A673 (cell line): Measurements from ENCODE around the gene CDC7. TPM values are rescaled to one million over a fixed set of nuclear protein-coding genes. Genes with fewer than 3 reads are reported as not detected.

Source experiments
- BruUV-seq: library from RNA; stranded (reverse); fragments of 400-500 nt; replicated peaks from 2 replicates; lab custom pipeline; 2021; lab: Mats Ljungman, UMichigan
- CTCF ChIA-PET: fragments of 300-600 bp; sonication (Branson Sonifier 250); formaldehyde crosslinking; loops from one replicate; lab custom pipeline; 2022; ENCODE audit warnings: antibody characterized with exemption; lab: Charles Lee
- POLR2A ChIA-PET: fragments of 300-600 bp; sonication (Branson Sonifier 250); formaldehyde crosslinking; loops from one replicate; lab custom pipeline; 2022; ENCODE audit warnings: antibody characterized with exemption; ENCODE audit not compliant: low non-redundant PET; lab: Charles Lee
- DNase-seq: peaks from one replicate; pipeline ENCODE4 v3.0.0-alpha.2; 2015; ENCODE audit warnings: low spot score
- H3K27ac ChIP-seq: fragments of 200-600 bp; sonication (generic); 2 replicates; pipeline ENCODE4 v1.5.1; 2016; ENCODE audit warnings: mixed run types, low read depth, mild to moderate bottlenecking, mixed read lengths, antibody characterized with exemption, low read length; ENCODE audit not compliant: poor library complexity, severe bottlenecking
- H3K27me3 ChIP-seq: fragments of 200-600 bp; sonication (generic); replicated peaks from 2 replicates; pipeline ENCODE4 v1.6.1; 2017; ENCODE audit warnings: mixed run types, low read depth, mild to moderate bottlenecking, mixed read lengths, antibody characterized with exemption, low read length; ENCODE audit not compliant: insufficient read depth, poor library complexity
- H3K36me3 ChIP-seq: fragments of 200-600 bp; sonication (generic); 2 replicates; pipeline ENCODE4 v1.6.1; 2016; ENCODE audit warnings: mixed run types, mild to moderate bottlenecking, mixed read lengths, antibody characterized with exemption, low read length; ENCODE audit not compliant: insufficient read depth, poor library complexity, severe bottlenecking
- H3K4me1 ChIP-seq: fragments of 200-600 bp; sonication (generic); 2 replicates; pipeline ENCODE4 v1.6.1; 2017; ENCODE audit warnings: mixed run types, mild to moderate bottlenecking, mixed read lengths, antibody characterized with exemption, low read length; ENCODE audit not compliant: insufficient read depth, poor library complexity, severe bottlenecking
- H3K4me3 ChIP-seq: fragments of 200-600 bp; sonication (generic); 2 replicates; pipeline ENCODE4 v1.5.1; 2016; ENCODE audit warnings: low read depth, mixed run types, mild to moderate bottlenecking, mixed read lengths, low read length; ENCODE audit not compliant: poor library complexity, severe bottlenecking
- H3K9me3 ChIP-seq: fragments of 200-600 bp; sonication (generic); 2 replicates; pipeline ENCODE4 v1.6.1; 2016; ENCODE audit warnings: mixed run types, low read depth, mild to moderate bottlenecking, mixed read lengths, antibody characterized with exemption, low read length; ENCODE audit not compliant: poor library complexity, severe bottlenecking
- EZH2 ChIP-seq: fragments of 200-600 bp; sonication (generic); IDR thresholded peaks from 2 replicates; pipeline ENCODE4 v1.6.1; 2017; ENCODE audit warnings: borderline replicate concordance, low read depth, mild to moderate bottlenecking, mixed read lengths, antibody characterized with exemption, low read length; ENCODE audit not compliant: poor library complexity, severe bottlenecking
- intact Hi-C: fragments of 100-400 bp; cut with micrococcal nuclease; formaldehyde crosslinking; loops from one replicate; pipeline ENCODE4 v1.10.0; 2022; ENCODE audit not compliant: unreplicated experiment
- total RNA-seq: library from RNA; stranded (reverse); gene quantifications from 2 replicates; pipeline ENCODE4 v1.2.3, GENCODE V29; 2021
- TF ChIP-seq, protein P1 (sequence below): fragments of 300-800, 200-600 bp; sonication (generic); conservative IDR thresholded peaks from 2 replicates; pipeline ENCODE4 v1.5.1; 2017; ENCODE audit warnings: low read depth, mild to moderate bottlenecking, antibody characterized with exemption, low read length, moderate library complexity, mixed read lengths

The CDC7 gene
- total RNA-seq, 1 experiment from 2014 or later: 34.0 TPM

DNA sequence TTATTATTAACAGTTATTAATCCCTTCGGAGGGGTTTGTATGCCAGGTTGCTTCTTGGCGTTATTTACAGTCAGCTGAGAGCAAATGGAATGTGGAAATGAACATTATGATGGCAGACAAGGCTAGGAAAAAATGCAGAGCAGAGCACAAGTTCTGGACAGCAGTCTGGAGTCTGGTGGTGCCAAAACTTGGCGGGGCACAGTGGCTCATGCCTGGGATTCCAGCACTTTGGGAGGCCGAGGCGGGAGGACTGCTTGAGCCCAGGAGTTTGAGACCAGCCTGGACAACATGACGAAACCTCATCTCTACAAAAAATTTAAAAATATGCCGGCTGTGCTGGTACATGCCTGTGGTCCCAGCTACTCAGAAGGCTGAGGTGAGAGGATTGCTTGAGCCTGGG, 67.6 kb downstream of the CDC7 start:
- CTCF ChIA-PET: no interaction called here
- no peak for DNase-seq
- H3K4me1 ChIP-seq: no peaks in the 10 kb centered on the region
- intact Hi-C loops: no loop called here
- H3K27me3 ChIP-seq: no peaks in the 10 kb centered on the region
- no peak overlapping the region for H3K4me3 ChIP-seq
- H3K36me3 ChIP-seq: no peaks in the 10 kb centered on the region
- no TSS peak for BruUV-seq
- H3K9me3 ChIP-seq: no peaks in the 10 kb centered on the region
- no peak overlapping the region for H3K27ac ChIP-seq
- TF ChIP-seq, protein P1, sequence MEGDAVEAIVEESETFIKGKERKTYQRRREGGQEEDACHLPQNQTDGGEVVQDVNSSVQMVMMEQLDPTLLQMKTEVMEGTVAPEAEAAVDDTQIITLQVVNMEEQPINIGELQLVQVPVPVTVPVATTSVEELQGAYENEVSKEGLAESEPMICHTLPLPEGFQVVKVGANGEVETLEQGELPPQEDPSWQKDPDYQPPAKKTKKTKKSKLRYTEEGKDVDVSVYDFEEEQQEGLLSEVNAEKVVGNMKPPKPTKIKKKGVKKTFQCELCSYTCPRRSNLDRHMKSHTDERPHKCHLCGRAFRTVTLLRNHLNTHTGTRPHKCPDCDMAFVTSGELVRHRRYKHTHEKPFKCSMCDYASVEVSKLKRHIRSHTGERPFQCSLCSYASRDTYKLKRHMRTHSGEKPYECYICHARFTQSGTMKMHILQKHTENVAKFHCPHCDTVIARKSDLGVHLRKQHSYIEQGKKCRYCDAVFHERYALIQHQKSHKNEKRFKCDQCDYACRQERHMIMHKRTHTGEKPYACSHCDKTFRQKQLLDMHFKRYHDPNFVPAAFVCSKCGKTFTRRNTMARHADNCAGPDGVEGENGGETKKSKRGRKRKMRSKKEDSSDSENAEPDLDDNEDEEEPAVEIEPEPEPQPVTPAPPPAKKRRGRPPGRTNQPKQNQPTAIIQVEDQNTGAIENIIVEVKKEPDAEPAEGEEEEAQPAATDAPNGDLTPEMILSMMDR: no peak
- TF ChIP-seq EZH2: no peak
- POLR2A ChIA-PET: no interaction called here

DNA sequence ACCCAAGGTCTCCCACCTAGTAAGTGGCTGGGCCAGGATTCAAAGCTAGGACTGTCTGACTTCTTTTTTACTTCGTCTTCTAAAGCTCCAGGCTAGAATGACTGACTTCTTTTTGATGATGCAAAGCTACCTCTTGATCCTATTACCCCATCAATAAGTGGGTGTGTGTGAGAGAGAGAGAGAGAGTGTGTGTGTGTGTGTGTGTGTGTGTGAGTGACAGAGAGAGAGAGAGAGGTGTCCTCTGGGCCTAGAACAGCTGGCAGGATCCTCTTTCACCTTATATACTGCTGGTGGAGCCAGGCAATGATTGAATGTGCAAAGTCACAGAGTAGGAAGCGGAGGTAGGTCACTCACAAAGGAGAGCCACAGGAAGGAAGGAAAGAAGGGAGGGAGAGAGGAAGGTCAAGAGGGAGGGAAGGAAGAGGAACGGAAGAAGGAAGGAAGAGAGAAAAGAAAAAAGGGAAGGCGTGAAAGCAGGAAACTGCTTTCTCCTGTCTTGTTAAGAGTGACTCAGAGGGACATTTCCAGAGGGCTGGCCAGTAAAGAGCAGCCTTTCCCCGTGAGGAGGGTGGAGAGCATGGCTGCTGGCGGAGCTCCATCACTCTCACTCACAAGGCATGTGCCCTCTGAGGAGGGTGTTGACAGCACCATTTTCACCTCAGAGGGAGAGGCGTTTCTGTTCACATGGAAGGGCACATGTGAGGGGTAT, 68.9 kb downstream of the CDC7 start:
- no peak overlapping the region for H3K4me3 ChIP-seq
- no peaks in the 10 kb centered on the region for H3K9me3 ChIP-seq
- ChIA-PET POLR2A (no interaction called here), CTCF (no interaction called here)
- H3K36me3 ChIP-seq: no peaks in the 10 kb centered on the region
- no peaks in the 10 kb centered on the region for H3K4me1 ChIP-seq
- no peak overlapping the region for H3K27ac ChIP-seq
- DNase-seq: peak; percentile 10
- TF ChIP-seq EZH2: no peak
- TF ChIP-seq, protein P1: no peak
- intact Hi-C loops: no loop called here
- BruUV-seq: no TSS peak
- no peaks in the 10 kb centered on the region for H3K27me3 ChIP-seq

DNA sequence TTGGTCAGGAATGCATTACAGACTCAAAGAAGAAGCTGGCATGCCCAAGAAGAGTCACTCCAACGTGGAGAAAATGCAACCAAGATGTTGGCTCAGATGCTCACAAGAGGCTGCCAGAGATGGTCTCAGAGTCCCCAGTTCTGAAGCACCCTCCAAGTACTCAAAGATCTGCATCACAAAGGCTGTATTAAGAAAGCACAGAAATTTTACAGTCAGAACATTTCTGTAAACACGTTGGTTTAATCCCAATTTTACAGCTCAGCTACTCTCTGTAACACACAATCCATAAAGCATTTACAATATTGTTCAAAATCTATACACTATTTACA, 69.4 kb downstream of the CDC7 start:
- no peak overlapping the region for H3K4me3 ChIP-seq
- no TSS peak for BruUV-seq
- no peak for TF ChIP-seq EZH2
- TF ChIP-seq, protein P1: no peak
- H3K27me3 ChIP-seq: no peaks in the 10 kb centered on the region
- H3K4me1 ChIP-seq: no peaks in the 10 kb centered on the region
- H3K27ac ChIP-seq: no peak overlapping the region
- intact Hi-C loops: no loop called here
- ChIA-PET CTCF (no interaction called here), POLR2A (no interaction called here)
- no peaks in the 10 kb centered on the region for H3K9me3 ChIP-seq
- H3K36me3 ChIP-seq: no peaks in the 10 kb centered on the region
- DNase-seq: no peak
